ENCODE data around the gene ZSWIM6.

ZSWIM6 gene

GRCh38 chr5:61306531-61307131 lies 25.4 kb upstream of the ZSWIM6 start:
- H4K20me1 ChIP-seq: no peaks in the 10 kb centered on the region
- H3K4me2 ChIP-seq: no peak overlapping the region
- H3K27me3 ChIP-seq: no peaks in the 10 kb centered on the region
- no peak overlapping the region for H3K9ac ChIP-seq
- H3K36me3 ChIP-seq: no peaks in the 10 kb centered on the region
- no peaks in the 10 kb centered on the region for H3K9me3 ChIP-seq
- H3K4me1 ChIP-seq: no peaks in the 10 kb centered on the region
- H3K4me3 ChIP-seq: no peak overlapping the region
- TF ChIP-seq Cebpa-rat (IDR thresholded peaks at IDR 0.05): no peak
- no peak overlapping the region for H3K27ac ChIP-seq

DNA sequence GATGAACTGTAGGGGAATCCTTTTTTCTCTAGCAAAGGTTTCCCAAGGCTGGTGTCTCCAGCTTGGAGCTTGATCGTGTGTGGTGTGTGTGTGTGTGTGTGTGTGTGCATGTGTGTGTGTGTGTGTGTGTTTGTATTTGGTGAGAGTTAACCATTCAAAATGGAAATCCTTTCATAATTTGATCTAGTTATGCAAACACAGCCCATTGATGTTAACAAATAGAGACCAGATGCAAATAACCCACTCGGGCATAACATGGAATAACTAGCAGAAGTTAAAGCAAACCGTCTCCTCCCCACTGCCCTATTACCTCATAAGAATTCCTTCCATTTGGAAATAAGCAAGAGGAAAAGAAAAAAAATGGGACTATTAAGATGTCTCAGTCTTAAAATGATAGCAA lies 24.9 kb upstream of the ZSWIM6 start:
- no peak overlapping the region for H3K4me3 ChIP-seq
- H3K4me2 ChIP-seq: no peak overlapping the region

DNA sequence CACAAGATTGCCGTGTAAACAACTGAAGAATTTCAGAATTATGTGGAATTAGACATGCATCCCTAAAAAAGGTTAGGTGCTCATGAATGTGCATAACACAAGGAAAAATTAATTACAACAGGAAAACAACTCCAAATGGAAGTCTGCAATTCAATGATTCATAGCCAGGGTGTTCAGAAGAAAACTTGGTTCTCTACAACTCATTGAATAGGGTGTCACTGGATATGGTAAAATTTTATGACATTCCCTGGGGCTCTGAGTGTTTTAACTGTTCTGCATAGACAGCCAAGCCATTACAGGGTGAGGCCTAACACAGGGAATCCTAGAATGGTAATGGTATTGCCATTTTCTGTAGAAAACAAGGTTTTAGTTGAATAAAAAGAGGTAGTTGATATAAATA lies 24.4 kb upstream of the ZSWIM6 start:
- no peaks in the 10 kb centered on the region for H3K4me1 ChIP-seq
- H3K27me3 ChIP-seq: no peaks in the 10 kb centered on the region
- H3K36me3 ChIP-seq: no peaks in the 10 kb centered on the region
- no peak overlapping the region for H3K4me2 ChIP-seq
- H3K9me3 ChIP-seq: no peaks in the 10 kb centered on the region
- TF ChIP-seq Cebpa-rat (IDR thresholded peaks at IDR 0.05): no peak
- no peak overlapping the region for H3K4me3 ChIP-seq
- H3K27ac ChIP-seq: no peak overlapping the region
- H3K9ac ChIP-seq: no peak overlapping the region
- no peaks in the 10 kb centered on the region for H4K20me1 ChIP-seq

More for the DNA sequence above, 24.9 kb upstream of the ZSWIM6 start:
- Histone ChIP-seq H3K9ac (no peak overlapping the region), H3K4me1 (no peaks in the 10 kb centered on the region), H3K36me3 (no peaks in the 10 kb centered on the region), H4K20me1 (no peaks in the 10 kb centered on the region), H3K27ac (no peak overlapping the region), H3K27me3 (no peaks in the 10 kb centered on the region), H3K9me3 (no peaks in the 10 kb centered on the region)
- TF ChIP-seq Cebpa-rat (IDR thresholded peaks at IDR 0.05): no peak

GRCh38 chr5:61308712-61309111 lies 23.3 kb upstream of the ZSWIM6 start:
- Histone ChIP-seq H3K9ac (no peak overlapping the region), H4K20me1 (no peaks in the 10 kb centered on the region), H3K27me3 (no peaks in the 10 kb centered on the region), H3K36me3 (no peaks in the 10 kb centered on the region), H3K4me1 (no peaks in the 10 kb centered on the region), H3K27ac (no peak overlapping the region), H3K4me2 (no peak overlapping the region), H3K4me3 (no peak overlapping the region), H3K9me3 (no peaks in the 10 kb centered on the region)
- TF ChIP-seq Cebpa-rat (IDR thresholded peaks at IDR 0.05): no peak

- no peak for TF ChIP-seq Cebpa-rat (IDR thresholded peaks at IDR 0.05)
- Histone ChIP-seq H3K27me3 (no peaks in the 10 kb centered on the region), H3K36me3 (no peaks in the 10 kb centered on the region), H3K9ac (no peak overlapping the region), H3K4me3 (no peak overlapping the region), H3K27ac (no peak overlapping the region), H4K20me1 (no peaks in the 10 kb centered on the region), H3K9me3 (no peaks in the 10 kb centered on the region), H3K4me1 (no peaks in the 10 kb centered on the region), H3K4me2 (no peak overlapping the region)
Measured at GRCh38 chr5:61309115-61309514, 22.9 kb upstream of the ZSWIM6 start.

DNA sequence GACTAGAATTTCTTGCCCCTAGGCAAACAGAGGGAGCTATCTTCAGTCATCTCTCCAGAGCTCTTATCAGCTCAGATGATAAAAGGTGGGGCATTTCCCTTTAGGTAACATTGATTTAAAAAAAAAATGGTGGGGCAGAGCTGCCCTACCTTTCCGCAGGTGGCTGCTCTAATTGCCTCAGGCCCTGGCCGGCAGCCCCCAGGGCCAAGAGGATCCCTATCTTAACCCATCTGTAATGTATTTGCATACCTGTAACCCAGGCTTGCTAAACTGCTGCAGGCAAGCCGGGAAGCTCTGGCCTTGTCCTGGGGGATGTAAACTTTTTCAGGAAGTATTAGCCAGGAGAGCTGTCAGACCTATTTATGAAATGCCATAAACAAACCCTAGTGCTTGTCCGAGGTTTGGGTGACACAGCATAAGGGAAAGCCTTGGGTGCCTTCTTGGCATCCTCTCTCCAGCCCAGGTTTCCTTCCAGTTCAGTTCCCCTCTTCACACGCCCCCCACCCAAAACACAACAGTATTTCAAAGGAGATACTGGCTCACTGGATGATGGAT lies 20.9 kb upstream of the ZSWIM6 start:
- Histone ChIP-seq H3K4me2 (no peak overlapping the region), H3K27ac (no peak overlapping the region), H4K20me1 (no peaks in the 10 kb centered on the region), H3K4me1 (no peaks in the 10 kb centered on the region), H3K9me3 (no peaks in the 10 kb centered on the region), H3K36me3 (no peaks in the 10 kb centered on the region), H3K9ac (no peak overlapping the region), H3K27me3 (no peaks in the 10 kb centered on the region), H3K4me3 (no peak overlapping the region)
- TF ChIP-seq Cebpa-rat (IDR thresholded peaks at IDR 0.05): no peak

DNA sequence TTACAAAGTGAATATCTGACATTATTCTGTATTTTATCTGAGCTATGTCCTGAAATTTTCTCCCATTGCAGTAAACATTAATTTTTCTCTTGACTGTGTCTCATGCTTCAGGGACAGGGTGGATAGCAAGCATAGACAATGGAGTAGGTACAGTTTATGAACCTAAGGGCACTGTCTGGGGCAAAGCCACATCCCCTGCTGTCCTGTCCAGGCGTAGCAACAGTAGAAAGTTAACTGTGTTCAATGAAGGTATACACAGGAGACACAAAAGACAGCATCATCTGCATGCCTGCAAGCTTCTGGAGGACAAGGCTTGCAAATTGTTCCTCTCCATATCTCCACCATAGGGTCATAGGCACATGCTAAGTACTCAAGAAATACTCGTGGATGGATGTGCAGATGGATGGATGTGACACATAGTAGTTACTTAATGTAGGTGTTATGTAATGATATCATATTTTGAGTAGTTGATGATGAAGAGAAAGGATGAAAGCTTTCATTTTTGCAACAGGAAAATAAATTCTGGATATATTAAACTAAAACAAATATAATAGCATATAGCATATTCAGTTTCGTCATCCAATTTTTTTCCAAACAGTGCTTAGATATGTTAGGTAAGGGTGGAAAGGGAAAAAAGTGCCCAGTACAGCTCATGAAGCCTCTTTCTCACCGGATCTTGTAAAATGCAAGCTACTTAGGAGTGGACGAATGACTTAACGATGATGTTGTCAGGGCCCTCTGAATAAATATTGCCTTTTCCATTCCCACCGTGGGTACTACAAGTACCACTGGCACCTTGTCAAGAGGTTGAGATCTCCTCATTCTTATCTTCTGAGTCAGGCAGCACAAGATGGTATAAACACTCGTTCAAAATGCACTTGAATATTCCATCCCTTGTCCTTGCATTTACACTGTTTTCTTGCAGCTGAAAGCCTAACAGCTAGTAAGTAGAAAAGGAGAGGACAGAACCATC lies 19.9 kb upstream of the ZSWIM6 start:
- no peaks in the 10 kb centered on the region for H3K27me3 ChIP-seq
- no peaks in the 10 kb centered on the region for H3K36me3 ChIP-seq
- H3K9me3 ChIP-seq: no peaks in the 10 kb centered on the region
- no peak for TF ChIP-seq Cebpa-rat (IDR thresholded peaks at IDR 0.05)
- no peak overlapping the region for H3K4me2 ChIP-seq
- no peak overlapping the region for H3K9ac ChIP-seq
- H3K27ac ChIP-seq: no peak overlapping the region
- H3K4me3 ChIP-seq: no peak overlapping the region
- no peaks in the 10 kb centered on the region for H4K20me1 ChIP-seq
- H3K4me1 ChIP-seq: no peaks in the 10 kb centered on the region

DNA sequence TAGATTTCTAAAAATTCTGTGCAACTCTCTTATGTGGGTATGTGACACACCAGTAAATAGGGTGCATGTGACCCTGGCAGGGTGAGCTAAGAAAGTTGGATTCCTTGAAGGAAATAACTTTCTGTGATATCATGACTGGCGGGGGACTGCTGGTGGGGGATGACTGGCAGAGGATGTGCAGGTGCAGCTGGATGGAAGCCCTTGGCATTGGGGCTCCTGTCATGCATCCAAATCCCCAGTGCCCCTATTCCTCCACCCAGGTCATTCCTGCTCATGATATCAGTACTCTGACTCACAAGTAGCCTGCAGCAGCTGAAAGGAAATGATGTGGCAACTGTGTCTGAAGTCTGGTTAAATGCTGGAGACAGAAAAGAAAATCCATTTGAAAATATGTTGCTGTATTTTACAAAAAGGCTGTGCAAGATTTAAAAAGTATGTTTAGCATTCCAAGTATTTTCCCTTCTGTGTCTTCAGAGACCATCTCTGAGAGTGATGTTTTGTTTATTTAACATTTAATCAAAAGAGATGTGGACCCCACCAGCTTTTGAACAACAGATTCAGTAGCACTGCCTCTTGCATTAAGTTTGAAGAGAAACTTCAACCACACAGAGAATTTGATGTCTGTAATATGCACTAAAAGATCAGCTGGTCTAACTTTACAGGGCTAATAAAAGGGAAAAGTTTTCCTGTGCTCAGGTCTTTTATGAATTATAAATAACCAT lies 17.9 kb upstream of the ZSWIM6 start:
- H3K9ac ChIP-seq: no peak overlapping the region
- no peaks in the 10 kb centered on the region for H3K9me3 ChIP-seq
- H3K4me1 ChIP-seq: no peaks in the 10 kb centered on the region
- TF ChIP-seq Cebpa-rat (IDR thresholded peaks at IDR 0.05): no peak
- no peak overlapping the region for H3K27ac ChIP-seq
- no peaks in the 10 kb centered on the region for H4K20me1 ChIP-seq
- no peak overlapping the region for H3K4me3 ChIP-seq
- H3K36me3 ChIP-seq: no peaks in the 10 kb centered on the region
- no peak overlapping the region for H3K4me2 ChIP-seq
- no peaks in the 10 kb centered on the region for H3K27me3 ChIP-seq

GRCh38 chr5:61318376-61318775 lies 13.7 kb upstream of the ZSWIM6 start:
- H3K4me1 ChIP-seq: no peaks in the 10 kb centered on the region
- H3K27me3 ChIP-seq: no peaks in the 10 kb centered on the region
- H3K9ac ChIP-seq: no peak overlapping the region
- no peaks in the 10 kb centered on the region for H4K20me1 ChIP-seq
- no peaks in the 10 kb centered on the region for H3K9me3 ChIP-seq
- H3K4me2 ChIP-seq: no peak overlapping the region
- no peak for TF ChIP-seq Cebpa-rat (IDR thresholded peaks at IDR 0.05)
- no peak overlapping the region for H3K27ac ChIP-seq
- no peak overlapping the region for H3K4me3 ChIP-seq
- no peaks in the 10 kb centered on the region for H3K36me3 ChIP-seq
